ENCODE results near the gene SMCHD1. TPM values are rescaled to one million over a fixed set of nuclear protein-coding genes. Genes with fewer than 3 reads are reported as not detected.

The SMCHD1 gene
- total and polyA plus RNA-seq, 3 donors from 2014 or later = 46.6 to 111 (median 87.2) TPM

- no peaks in the 10 kb centered on the region for H3K36me3 ChIP-seq (ENCODE audit: low read depth, missing control alignments)
- H3K4me3 ChIP-seq = no peak overlapping the region
- intact Hi-C loops (cut with DNase I; ENCODE audit: low total_unique reads) = no loop called here
- 73 to 94% methylated on average over 2 to 6 of the region's 6 CpGs for WGBS, 2 donors
- no peaks in the 10 kb centered on the region for H3K27me3 ChIP-seq
- no peak overlapping the region for H3K27ac ChIP-seq
- DNase-seq = no peak
- TF ChIP-seq POLR2A (IDR thresholded peaks at IDR 0.05) = no peak
- no peak for TF ChIP-seq CTCF (IDR thresholded peaks at IDR 0.05)
- no peaks in the 10 kb centered on the region for H3K4me1 ChIP-seq
- H3K9me3 ChIP-seq = no peaks in the 10 kb centered on the region
Observed at GRCh38 chr18:2716394-2717326, 61.1 kb downstream of the SMCHD1 start.

GRCh38 chr18:2717407-2717806, 61.9 kb downstream of the SMCHD1 start:
- DNase-seq = no peak
- H3K27me3 ChIP-seq = no peaks in the 10 kb centered on the region
- 72 to 80% methylated on average over 5 of the region's 5 CpGs for WGBS, 2 donors
- intact Hi-C loops (cut with DNase I; ENCODE audit: low total_unique reads) = no loop called here
- no peaks in the 10 kb centered on the region for H3K36me3 ChIP-seq (ENCODE audit: low read depth, missing control alignments)
- no peaks in the 10 kb centered on the region for H3K4me1 ChIP-seq
- no peaks in the 10 kb centered on the region for H3K9me3 ChIP-seq
- TF ChIP-seq POLR2A (IDR thresholded peaks at IDR 0.05) (no peak), CTCF (IDR thresholded peaks at IDR 0.05) (no peak)
- no peak overlapping the region for H3K4me3 ChIP-seq
- no peak overlapping the region for H3K27ac ChIP-seq

- Histone ChIP-seq H3K9me3 (no peaks in the 10 kb centered on the region), H3K27me3 (no peaks in the 10 kb centered on the region), H3K4me1 (no peaks in the 10 kb centered on the region), H3K27ac (no peak overlapping the region), H3K36me3 (ENCODE audit: low read depth, missing control alignments) (no peaks in the 10 kb centered on the region), H3K4me3 (no peak overlapping the region)
- TF ChIP-seq POLR2A (IDR thresholded peaks at IDR 0.05) = no peak
- no peak for TF ChIP-seq CTCF (IDR thresholded peaks at IDR 0.05)
- 93 to 97% methylated on average over 2 of the region's 2 CpGs for WGBS, 2 donors
- intact Hi-C loops (cut with DNase I; ENCODE audit: low total_unique reads) = no loop called here
- no peak for DNase-seq
Observed at GRCh38 chr18:2719040-2719439, 63.5 kb downstream of the SMCHD1 start.

- no peak for DNase-seq
- H3K4me3 ChIP-seq = no peak overlapping the region
- H3K9me3 ChIP-seq = no peaks in the 10 kb centered on the region
- TF ChIP-seq POLR2A (IDR thresholded peaks at IDR 0.05) = no peak
- no peak for TF ChIP-seq CTCF (IDR thresholded peaks at IDR 0.05)
- H3K27me3 ChIP-seq = no peaks in the 10 kb centered on the region
- 79 to 88% methylated on average over 1 of the region's 1 CpG for WGBS, 2 donors
- H3K27ac ChIP-seq = no peak overlapping the region
- H3K36me3 ChIP-seq (ENCODE audit: low read depth, missing control alignments) = no peaks in the 10 kb centered on the region
- intact Hi-C loops (cut with DNase I; ENCODE audit: low total_unique reads) = no loop called here
- H3K4me1 ChIP-seq = no peaks in the 10 kb centered on the region
Observed at GRCh38 chr18:2723207-2723606, 67.7 kb downstream of the SMCHD1 start.

- H3K4me3 ChIP-seq = no peak overlapping the region
- H3K9me3 ChIP-seq = no peaks in the 10 kb centered on the region
- 97 to 100% methylated on average over 1 of the region's 1 CpG for WGBS, 2 donors
- TF ChIP-seq POLR2A (IDR thresholded peaks at IDR 0.05) (no peak), CTCF (IDR thresholded peaks at IDR 0.05) (no peak)
- no peaks in the 10 kb centered on the region for H3K36me3 ChIP-seq (ENCODE audit: low read depth, missing control alignments)
- no peaks in the 10 kb centered on the region for H3K4me1 ChIP-seq
- intact Hi-C loops (cut with DNase I; ENCODE audit: low total_unique reads) = no loop called here
- H3K27me3 ChIP-seq = no peaks in the 10 kb centered on the region
- H3K27ac ChIP-seq = no peak overlapping the region
- no peak for DNase-seq
Observed at GRCh38 chr18:2729757-2730156, 74.2 kb downstream of the SMCHD1 start.
